Muscle layer of duodenum (tissue), 2 donors: ENCODE measurements around the gene CACNG6.

Source experiments
- H3K27ac ChIP-seq: one replicate; pipeline ENCODE4 v1.7.0; 2013; ENCODE audit warnings: mild to moderate bottlenecking, low read length
- H3K27me3 ChIP-seq: one replicate; pipeline ENCODE4 v1.7.0; 2013; ENCODE audit warnings: low read depth, mild to moderate bottlenecking, control low read depth, low read length
- H3K36me3 ChIP-seq, 2 donors: one replicate each; pipeline ENCODE4 v1.7.0; 2013; ENCODE audit warnings: low read length in 2 of 2, control low read depth in 1 of 2, mild to moderate bottlenecking in 1 of 2; ENCODE audit not compliant: insufficient read depth in 2 of 2, control insufficient read depth in 1 of 2
- H3K4me1 ChIP-seq, 2 donors: one replicate each; pipeline ENCODE4 v1.7.0; 2013; ENCODE audit warnings: low read length in 2 of 2, mild to moderate bottlenecking in 2 of 2, control low read depth in 1 of 2, moderate library complexity in 1 of 2; ENCODE audit not compliant: insufficient read depth in 2 of 2, control insufficient read depth in 1 of 2
- H3K4me3 ChIP-seq, 2 donors: one replicate each; pipeline ENCODE4 v1.7.0; 2013; ENCODE audit warnings: low read length in 2 of 2, low read depth in 1 of 2, mild to moderate bottlenecking in 1 of 2
- H3K9me3 ChIP-seq, 2 donors: one replicate each; pipeline ENCODE4 v1.7.0; 2013; ENCODE audit warnings: low read length in 2 of 2, control low read depth in 1 of 2, mild to moderate bottlenecking in 1 of 2; ENCODE audit not compliant: control insufficient read depth in 1 of 2
- donor health status: healthy.

The CACNG6 gene

DNA sequence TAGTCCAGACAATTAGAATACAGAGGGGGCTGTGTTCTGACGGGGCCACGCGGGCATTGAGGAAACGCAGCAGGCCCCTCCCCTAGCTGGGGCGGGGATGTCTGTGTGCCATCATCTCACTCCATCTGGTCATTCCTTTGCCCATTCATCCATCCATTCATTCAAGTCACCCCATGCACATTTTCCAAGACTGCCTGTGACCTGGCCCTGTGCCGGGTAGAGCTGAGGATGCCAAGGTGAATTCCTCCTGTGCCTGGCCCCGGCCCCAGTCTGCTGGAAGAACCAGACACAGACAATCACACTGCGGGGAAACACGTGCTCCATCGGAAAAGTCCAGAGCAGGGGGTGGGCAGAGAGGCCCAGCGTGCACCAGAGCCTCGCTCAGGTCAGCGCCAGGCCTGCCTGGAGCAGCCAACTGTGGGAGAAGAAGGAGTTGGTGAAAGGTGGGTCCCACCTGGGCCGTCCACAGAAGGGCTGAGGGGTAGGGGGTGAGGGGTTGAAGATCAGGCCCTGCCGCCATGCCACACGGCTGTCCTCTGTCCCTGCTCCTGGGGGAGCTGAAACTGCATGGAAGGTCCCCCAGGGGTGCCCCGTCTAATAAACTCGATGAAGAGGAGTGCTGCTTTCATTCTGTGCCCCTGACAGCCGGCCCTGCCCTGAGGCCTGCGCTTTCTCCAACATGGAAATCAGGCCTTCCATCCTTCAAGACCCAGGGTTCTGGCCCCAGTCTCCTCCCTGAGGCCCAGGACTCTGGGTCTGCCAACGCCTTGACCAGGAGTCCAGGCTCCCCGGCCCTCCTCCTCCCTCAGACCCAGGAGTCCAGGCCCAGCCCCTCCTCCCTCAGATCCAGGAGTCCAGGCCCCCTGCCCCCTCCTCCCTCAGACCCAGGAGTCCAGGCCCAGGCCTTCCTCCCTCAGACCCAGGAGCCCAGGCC, 1.6 kb upstream of the CACNG6 start:
- H3K9me3 ChIP-seq = no peaks in the 10 kb centered on the region
- H3K27ac ChIP-seq = no peak overlapping the region
- peaks cover 0 to 11% of the 10 kb centered on the region in 2 donors for H3K4me1 ChIP-seq
- H3K27me3 ChIP-seq = peaks cover 29% of the 10 kb centered on the region
- no peak overlapping the region for H3K4me3 ChIP-seq
- H3K36me3 ChIP-seq = no peaks in the 10 kb centered on the region

DNA sequence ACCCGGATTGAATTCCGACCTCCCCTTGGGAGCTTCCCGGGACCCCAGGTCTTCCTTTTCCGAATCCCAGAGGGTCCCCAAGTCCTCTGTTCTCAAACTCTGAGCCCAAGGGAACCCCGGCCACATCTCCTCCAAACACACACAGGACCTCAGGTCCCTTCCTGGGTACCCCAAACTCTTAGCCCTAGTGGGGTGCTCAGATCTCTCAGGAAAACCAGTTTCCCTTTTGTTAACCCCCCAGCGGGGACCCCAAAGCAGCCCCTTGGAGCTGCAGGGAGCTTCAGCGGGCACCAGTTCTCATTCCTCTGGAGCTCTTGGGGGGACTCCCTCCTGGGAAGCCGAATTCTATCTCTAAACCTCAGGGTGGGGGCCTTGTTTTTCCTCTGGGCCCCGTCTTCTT, 774 bp downstream of the CACNG6 start:
- H3K4me3 ChIP-seq = no peak overlapping the region
- H3K9me3 ChIP-seq = no peaks in the 10 kb centered on the region
- no peak overlapping the region for H3K27ac ChIP-seq
- H3K27me3 ChIP-seq = peaks cover 31% of the 10 kb centered on the region
- H3K4me1 ChIP-seq = peaks cover 0 to 11% of the 10 kb centered on the region in 2 donors
- H3K36me3 ChIP-seq = no peaks in the 10 kb centered on the region

DNA sequence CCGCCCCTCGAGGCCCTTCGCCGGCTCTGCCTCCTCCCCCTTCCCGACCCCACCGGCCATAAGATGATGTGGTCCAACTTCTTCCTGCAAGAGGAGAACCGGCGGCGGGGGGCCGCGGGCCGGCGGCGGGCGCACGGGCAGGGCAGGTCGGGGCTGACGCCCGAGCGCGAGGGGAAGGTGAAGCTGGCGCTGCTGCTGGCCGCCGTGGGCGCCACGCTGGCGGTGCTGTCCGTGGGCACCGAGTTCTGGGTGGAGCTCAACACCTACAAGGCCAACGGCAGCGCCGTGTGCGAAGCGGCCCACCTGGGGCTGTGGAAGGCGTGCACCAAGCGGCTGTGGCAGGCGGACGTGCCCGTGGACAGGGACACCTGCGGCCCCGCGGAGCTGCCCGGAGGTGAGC, 1.4 kb downstream of the CACNG6 start:
- H3K27me3 ChIP-seq = peaks cover 31% of the 10 kb centered on the region
- H3K27ac ChIP-seq = no peak overlapping the region
- H3K9me3 ChIP-seq = no peaks in the 10 kb centered on the region

DNA sequence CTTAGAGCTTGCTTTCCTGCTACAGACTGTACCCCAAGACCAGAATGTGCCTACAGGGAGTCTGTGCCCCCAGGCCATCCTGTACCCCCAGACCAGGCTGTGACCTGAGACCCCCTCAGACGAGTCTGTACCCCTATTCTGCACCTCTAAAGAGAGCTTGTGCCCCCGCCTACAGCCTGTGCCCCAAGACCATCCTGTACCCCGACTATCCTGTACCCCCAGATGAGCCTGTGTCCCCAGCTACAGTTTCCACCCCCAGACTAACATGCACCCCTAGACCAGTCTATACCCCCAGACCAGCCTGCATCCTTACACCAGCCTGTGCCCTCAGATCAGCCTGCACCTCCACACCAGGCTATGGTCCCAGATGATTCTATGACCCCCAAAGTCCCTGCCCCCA, 2.0 kb downstream of the CACNG6 start:
- H3K36me3 ChIP-seq = no peaks in the 10 kb centered on the region
- no peaks in the 10 kb centered on the region for H3K9me3 ChIP-seq
- peaks cover 31% of the 10 kb centered on the region for H3K27me3 ChIP-seq
- H3K4me1 ChIP-seq = peaks cover 0 to 11% of the 10 kb centered on the region in 2 donors
- no peak overlapping the region for H3K4me3 ChIP-seq
- no peak overlapping the region for H3K27ac ChIP-seq

More for the DNA sequence above, 1.4 kb downstream of the CACNG6 start:
- H3K36me3 ChIP-seq = no peaks in the 10 kb centered on the region
- no peak overlapping the region for H3K4me3 ChIP-seq
- H3K4me1 ChIP-seq = peaks cover 0 to 11% of the 10 kb centered on the region in 2 donors

DNA sequence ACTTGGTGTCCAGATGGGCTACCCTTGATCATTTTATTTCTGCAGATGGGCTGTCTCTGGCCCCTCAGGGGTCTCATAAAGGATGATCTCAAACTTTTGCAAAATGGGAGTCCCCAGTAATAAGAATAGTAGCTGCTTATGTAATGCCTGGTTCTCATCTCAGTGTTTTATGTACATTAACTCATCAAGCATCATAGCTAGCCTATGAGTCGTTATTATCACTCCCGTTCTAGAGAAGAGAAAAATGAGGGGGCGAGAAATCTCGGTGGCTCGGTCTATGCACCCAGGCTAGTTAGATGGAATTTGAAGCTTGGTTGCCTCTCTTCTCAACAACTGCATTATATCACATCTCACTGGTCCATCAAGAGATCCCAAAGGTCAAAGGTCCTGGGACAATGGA, 3.4 kb downstream of the CACNG6 start:
- Histone ChIP-seq H3K27ac (no peak overlapping the region), H3K27me3 (peaks cover 31% of the 10 kb centered on the region), H3K9me3 (no peaks in the 10 kb centered on the region), H3K4me3 (no peak overlapping the region), H3K36me3 (no peaks in the 10 kb centered on the region), H3K4me1 (peaks cover 0 to 11% of the 10 kb centered on the region in 2 donors)

DNA sequence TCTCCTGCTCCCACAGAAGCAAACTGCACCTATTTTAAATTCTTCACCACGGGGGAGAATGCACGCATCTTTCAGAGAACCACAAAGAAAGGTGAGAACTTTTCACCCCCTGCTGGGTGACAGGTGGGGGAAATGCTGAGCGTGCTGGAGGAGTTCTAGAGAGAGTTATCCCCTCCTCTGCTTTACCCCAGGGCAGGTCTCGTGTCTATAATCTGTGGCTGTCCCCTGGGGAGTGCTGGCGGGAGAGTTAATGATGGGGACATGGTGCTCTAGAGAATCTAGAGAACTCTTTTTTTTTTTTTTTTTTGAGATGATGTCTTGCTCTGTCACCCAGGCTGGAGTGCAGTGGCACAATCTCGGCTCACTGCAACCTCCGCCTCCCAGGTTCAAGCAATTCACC, 6.8 kb downstream of the CACNG6 start:
- Histone ChIP-seq H3K27me3 (peaks cover 16% of the 10 kb centered on the region), H3K27ac (no peak overlapping the region), H3K9me3 (no peaks in the 10 kb centered on the region), H3K4me1 (no peaks in the 10 kb centered on the region), H3K4me3 (no peak overlapping the region), H3K36me3 (no peaks in the 10 kb centered on the region)

DNA sequence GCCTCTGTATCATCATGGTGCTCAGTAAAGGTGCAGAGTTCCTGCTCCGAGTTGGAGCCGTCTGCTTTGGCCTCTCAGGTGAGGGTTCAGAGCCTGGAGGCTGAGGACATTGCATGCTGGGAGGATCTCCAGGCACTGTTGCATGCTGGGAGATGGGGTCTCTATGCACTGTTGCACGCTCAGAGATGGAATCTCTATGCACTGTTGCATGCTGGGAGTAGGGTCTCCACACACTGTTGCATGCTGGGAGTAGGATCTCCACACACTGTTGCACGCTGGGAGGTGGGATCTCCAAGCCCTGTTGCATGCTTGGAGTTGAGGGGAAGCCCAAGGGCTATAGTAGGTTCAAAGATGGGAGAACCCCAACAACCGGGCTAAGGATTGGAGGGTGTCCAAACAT, 8.3 kb downstream of the CACNG6 start:
- no peak overlapping the region for H3K4me3 ChIP-seq
- peaks cover 5% of the 10 kb centered on the region for H3K27me3 ChIP-seq
- no peak overlapping the region for H3K27ac ChIP-seq
- H3K36me3 ChIP-seq = no peaks in the 10 kb centered on the region
- H3K4me1 ChIP-seq = no peaks in the 10 kb centered on the region
- no peaks in the 10 kb centered on the region for H3K9me3 ChIP-seq

DNA sequence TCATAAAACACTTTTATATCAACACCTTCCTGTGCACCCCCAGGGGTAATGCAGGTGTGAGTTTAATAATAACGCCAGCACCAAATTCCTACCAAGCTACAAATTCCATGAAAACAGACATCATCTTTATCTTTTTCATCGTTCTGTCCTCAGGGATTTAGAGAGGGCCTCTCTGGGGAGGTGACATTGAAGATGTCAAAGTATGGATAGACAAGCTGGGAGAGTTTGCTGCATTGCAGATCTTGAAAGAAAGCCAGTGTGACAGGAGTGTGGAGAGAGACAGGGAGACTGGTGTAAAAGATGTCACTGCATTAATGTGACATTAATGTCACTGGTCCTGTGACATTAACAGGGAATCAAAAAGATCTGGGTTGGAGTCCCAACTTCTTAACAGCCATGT, 10.1 kb downstream of the CACNG6 start:
- Histone ChIP-seq H3K4me1 (no peaks in the 10 kb centered on the region), H3K9me3 (no peaks in the 10 kb centered on the region), H3K27ac (no peak overlapping the region), H3K27me3 (no peaks in the 10 kb centered on the region), H3K4me3 (no peak overlapping the region), H3K36me3 (no peaks in the 10 kb centered on the region)

DNA sequence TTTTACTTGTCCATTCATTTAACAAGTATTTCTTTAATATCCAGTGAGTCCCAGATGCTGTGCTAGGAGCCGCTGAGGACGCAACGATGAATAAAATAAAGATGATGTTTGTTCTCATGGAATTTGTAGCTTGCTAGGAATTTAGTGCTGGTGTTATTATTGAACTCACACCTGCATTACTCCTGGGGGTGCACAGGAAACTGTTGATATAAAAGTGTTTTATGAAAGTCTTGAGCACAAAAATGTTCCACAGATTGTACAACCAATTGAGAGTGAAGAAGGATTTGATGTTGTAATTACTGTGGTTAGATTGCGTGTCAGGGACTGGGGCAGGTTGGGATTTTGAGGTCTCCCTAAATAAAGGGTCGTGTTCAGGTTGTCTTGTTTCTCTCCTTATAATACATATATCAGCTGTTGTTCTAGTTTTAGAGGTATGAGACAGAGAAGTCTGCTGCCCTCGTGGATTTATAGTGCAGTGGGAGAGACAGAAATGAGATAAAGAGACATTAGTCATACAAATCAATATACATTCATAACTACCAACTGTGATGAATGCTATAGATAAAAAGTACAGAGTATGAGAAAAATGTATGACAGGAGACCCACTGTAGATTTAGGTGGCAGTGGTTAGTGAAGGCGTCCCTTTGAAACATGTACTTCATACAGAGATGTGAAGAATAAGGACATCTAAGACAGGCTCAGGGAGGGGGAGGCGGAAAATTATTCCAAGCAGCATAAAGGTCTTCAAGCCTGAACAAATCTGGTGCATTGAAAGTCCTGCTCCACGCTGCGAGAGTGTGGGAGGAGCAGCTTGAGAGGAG, 11.3 kb downstream of the CACNG6 start:
- H3K36me3 ChIP-seq = no peaks in the 10 kb centered on the region
- H3K4me3 ChIP-seq = no peak overlapping the region
- no peaks in the 10 kb centered on the region for H3K4me1 ChIP-seq
- H3K9me3 ChIP-seq = no peaks in the 10 kb centered on the region
- no peaks in the 10 kb centered on the region for H3K27me3 ChIP-seq
- no peak overlapping the region for H3K27ac ChIP-seq

DNA sequence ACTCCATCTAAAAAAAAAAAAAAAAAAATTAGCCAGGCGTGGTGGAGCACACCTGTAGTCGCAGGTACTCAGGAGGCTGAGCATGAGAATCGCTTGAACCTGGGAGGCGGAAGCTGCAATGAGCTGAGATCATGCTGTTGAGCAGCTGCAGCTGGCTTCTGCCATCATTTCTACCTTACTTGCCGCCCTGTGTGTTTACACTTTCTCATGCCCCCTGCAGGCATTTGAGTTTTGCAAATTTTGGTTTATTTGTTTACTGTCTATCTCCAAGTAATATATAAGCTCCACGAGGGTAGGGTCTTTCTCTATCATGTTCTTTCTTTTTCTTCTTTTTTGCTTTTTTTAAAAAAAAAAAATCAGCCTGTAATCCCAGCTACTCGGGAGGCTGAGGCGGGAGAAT, 18.0 kb downstream of the CACNG6 start:
- H3K27ac ChIP-seq = no peak overlapping the region
- no peaks in the 10 kb centered on the region for H3K27me3 ChIP-seq
- no peaks in the 10 kb centered on the region for H3K9me3 ChIP-seq
- no peaks in the 10 kb centered on the region for H3K4me1 ChIP-seq
- H3K36me3 ChIP-seq = no peaks in the 10 kb centered on the region
- no peak overlapping the region for H3K4me3 ChIP-seq

DNA sequence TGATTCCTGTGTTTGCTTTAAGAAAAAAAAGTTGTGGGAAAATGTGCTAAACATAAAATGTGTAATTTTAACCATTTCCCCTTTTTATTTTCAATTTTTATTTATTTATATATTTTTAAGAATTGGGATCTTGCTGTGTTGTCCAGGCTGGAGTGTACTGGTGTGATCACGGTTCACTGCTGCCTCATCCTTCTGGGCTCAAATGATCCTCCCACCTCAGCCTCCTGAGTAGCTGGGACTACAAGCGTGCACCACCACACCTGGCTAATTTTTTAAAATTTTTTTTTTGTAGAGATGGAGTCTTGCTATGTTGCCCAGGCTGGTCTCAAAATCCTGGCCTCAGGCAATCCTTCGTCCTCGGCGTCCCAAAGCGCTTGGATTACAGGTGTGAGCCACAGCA, 19.0 kb downstream of the CACNG6 start:
- Histone ChIP-seq H3K27ac (no peak overlapping the region), H3K36me3 (no peaks in the 10 kb centered on the region), H3K27me3 (no peaks in the 10 kb centered on the region), H3K4me3 (no peak overlapping the region), H3K9me3 (no peaks in the 10 kb centered on the region), H3K4me1 (no peaks in the 10 kb centered on the region)
